ELF-1 (cell line): ENCODE measurements around the gene KRTAP13-3.

Experiments used
- DNase-seq: peaks from one replicate; pipeline ENCODE4 v3.0.0-alpha.2; 2016; ENCODE audit warnings: low read depth, low spot score

Gene KRTAP13-3, protein sequence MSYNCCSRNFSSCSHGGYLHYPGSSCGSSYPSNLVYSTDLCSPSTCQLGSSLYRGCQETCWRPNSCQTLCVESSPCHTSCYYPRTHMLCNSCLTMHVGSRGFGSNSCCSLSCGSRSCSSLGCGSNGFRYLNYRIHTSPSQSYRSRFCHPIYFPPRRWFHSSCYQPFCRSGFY

DNA sequence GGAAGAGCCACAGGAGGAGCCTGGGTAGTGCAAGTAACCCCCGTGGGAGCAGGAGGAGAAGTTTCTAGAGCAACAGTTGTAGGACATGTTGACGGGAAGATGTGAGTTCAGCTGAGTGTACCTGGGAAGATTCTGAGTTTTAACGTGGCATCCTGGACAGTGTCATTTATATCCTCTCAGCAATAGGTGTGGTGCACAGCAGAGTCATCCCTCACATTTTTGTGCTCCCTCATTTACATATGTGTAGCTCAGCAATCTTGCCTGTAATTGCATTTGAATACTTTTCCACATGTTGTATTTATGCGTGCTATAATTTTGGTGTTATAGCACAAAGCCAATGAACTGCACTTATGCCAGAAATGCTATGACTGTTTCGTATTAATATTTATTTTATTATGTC lies at the start of gene KRTAP13-3:
Gene KRTAP13-3, minus strand, starts transcription at position 101 of the 400 bp plus-strand sequence. Its CDS starts 14 bp downstream, at position 87.
- DNase-seq: no peak

DNA sequence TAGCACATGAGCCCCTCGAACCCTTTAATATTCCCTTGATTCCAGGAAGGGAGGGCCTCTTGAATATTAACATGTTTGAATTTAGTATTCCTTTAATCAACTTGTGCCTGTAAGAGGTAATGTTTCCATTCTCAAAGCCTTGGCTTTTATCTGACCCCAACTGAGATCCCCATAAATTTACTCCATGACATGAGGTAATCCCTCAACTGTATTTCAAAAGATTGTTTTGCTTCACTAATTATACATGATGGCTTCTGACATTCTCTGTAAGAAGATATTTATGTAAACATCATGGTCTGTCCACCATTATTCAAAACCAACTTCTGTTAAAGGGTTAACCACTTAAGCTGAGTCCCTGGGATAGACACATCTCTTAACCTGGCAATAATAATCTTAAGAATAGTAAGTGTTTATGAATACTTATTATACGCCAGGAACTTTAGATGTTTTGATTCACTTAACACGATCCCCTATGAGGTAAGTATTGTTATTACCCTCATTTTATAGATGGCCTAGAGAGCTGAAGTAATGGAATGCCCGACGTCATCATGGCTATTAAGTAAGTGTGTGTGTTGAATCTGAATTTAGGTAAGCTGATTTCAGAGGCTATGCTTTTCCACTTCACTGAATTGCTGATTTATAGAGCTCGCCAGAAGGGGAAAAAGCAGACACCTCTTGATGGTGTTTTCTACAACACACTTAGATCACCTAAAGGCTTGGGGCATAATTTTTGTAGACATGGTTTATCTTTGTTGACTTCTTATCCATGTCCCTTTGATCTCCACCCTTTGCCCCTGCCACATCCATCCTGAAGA lies 43.4 kb upstream of the KRTAP13-3 start:
- DNase-seq: no peak

DNA sequence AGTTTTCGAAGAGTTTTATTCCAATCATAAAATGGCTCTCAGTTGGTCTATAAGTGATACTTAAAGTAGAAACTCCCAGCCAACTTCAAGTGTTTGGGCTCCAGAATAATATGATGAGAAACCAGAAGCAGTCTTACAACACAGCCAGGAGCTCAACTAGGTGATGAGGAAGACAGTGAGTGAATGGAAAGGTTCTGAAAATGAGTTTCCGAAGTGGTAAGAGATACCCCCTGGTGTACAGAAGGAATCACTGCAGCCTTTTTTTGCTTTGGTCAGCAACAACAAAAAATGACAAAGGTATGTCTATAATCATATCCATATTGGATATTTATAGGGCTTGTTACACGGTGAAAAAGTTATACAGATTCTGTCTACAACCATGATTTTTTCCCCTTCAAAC lies 38.0 kb upstream of the KRTAP13-3 start:
- no peak for DNase-seq

DNA sequence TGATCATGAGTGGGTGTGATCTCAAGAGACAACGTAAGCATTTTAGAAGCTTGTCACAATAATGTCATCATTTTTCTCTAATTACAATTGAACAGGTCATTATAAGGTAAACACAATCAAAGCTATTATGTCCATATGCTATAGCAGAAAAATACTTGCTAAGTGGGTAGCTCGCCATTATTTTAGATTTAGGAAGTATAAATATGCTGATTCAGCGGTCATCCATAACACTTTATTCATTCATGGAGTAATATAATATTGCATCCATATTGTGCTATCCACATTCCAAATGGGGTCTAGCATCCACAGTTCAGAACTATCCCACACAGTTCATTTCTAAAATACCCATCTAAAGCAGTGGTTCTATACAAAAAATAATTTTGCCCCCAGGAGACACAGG lies 22.8 kb upstream of the KRTAP13-3 start:
- DNase-seq: no peak

DNA sequence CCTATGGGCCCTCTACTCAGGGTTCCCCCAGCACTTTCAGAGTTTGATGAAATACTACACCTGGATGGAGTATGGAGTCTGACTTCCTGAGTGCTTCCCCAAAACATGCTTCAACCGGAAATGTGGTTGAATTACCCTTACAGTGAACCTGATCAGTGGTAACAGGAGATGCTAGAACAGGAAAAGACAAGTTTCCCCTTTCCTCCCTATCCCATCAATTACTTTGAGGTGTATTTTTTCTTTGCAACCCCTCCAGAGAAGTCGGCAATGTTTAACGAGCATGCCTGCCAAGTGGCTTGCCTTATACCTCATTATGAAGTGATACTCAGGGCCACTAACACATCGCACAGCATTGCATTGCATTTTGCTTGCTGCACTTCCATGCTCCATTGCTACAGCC lies 21.3 kb upstream of the KRTAP13-3 start:
- DNase-seq: no peak

DNA sequence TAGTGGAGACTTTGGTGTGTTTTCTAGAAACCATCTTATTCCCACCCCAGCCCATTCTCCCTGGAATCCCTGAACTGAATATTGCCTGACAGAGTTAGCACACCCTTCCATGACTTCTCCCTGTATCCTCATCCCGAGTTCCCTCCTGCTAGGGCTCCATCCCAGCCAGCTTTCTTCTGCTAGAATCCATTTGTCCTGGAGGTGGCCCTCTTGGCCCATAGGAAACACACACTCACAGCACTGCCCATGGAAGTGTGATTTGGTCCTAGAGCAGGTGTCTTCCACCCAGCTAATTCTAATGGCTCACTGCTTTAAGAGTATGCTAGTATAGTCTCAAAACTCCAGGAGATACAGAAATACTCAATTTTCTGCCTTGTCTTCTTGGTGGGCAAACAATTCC lies 18.5 kb upstream of the KRTAP13-3 start:
- no peak for DNase-seq

DNA sequence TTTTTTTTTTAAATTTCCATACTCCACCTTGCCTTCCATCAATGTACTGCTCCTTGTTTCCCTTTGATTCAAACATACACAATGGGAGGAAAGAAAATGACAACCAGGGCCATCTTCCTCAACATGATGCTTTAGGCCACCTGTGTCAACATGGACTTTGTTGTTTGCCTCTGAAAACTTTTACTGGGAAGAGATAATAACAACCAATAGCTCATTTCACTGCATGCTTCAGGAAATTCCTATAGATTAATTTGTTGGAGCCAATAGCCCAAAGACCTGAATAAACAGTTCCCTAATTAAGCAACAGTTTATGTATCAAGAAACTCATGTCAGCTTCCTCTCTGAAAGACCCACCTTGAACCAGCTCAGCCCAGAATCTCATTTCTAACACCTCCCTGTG lies 17.5 kb upstream of the KRTAP13-3 start:
- DNase-seq: no peak

DNA sequence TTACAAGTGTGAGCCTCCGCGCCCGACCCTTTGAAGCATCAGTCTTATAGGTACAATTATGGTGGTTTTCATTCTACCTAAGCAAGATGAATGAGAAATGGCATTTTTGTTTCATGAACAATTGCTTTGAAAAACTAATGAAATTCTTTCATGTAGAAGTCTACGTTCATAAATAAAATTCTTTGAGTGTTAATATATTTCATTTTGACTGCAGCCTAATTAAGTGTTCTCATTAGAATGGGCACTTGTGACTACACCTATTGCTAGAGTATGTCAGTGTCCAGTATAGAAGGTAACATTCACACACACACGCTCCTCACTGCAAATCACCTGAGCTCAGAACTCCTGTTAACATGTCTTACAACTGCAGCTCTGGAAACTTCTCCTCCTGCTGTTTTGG lies 14.2 kb upstream of the KRTAP13-3 start, which contains the start of gene KRTAP15-1:
Gene KRTAP15-1, plus strand, starts transcription at position 301 of the 400 bp plus-strand sequence. Its CDS starts 53 bp downstream, at position 354.
- no peak for DNase-seq

DNA sequence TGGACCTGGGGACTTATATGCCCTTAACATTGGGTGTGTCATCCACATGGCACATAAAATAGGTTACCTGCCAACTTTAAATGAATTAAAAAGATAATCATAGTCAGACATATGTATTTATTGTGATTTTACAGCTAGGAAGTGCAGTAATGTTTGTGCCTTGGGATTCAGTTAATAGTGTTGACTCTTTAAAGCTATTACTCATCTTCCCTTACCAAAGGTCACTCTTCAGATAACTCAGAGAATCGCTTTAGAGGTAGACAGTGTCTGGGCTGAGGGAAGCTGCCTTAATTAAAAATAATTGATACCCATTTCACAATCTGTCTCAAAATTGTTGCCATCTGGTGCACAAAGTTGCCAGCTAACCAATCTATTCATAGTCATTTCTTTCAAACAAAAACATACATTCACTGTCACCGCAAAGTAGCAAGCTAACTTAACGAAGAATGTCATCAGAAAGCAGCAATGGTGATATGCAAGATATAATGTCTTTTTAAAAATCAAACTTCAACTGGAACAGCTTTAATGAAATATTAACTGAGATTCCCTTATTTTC lies 11.4 kb upstream of the KRTAP13-3 start:
- DNase-seq: no peak

DNA sequence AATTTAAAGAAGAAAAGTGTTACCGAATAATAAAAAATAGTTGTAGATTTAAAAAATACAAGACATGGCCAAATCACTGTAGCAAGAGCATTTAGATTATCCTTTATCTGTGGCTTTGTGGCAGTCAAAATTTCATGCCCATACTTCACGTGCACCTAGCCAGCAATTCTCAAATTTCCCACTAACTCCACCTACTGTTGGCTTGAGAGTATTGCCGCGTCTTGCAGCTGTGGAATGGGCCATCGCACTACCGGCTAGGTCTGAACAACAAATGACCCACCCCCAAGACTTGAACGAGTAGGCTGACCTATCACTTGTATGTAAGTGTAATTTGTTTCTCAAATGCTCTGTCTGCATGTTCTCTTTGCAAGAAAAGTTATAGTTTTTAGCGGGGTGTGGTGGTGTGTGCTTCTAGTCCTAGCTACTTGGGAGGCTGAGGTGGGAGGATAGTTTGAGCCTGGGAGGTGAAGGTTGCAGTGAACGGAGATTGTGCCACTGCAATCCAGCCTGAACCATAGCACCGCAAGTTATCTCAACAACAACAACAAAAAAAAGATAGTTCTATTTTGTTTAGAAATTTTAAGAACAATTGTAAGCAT lies 8.4 kb upstream of the KRTAP13-3 start:
- DNase-seq: peak; percentile 18

DNA sequence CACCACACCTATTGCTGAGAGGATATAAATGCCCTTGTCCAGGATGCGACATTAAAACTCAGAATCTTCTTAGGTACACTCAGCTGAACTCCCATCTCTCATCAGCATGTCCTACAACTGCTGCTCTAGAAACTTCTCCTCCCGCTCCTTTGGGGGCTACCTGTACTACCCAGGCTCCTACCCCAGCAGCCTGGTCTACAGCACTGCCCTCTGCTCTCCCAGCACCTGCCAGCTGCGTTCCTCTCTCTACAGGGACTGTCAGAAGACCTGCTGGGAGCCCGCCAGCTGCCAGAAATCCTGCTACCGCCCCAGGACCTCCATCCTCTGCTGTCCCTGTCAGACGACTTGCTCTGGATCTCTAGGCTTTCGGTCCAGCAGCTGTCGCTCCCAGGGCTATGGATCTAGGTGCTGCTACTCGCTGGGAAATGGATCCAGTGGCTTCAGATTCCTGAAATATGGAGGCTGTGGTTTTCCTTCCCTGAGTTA lies 4.5 kb upstream of the KRTAP13-3 start, which contains the start of gene KRTAP13-4:
Gene KRTAP13-4, plus strand, starts transcription at position 51 of the 486 bp plus-strand sequence. Its CDS starts 56 bp downstream, at position 107.
- DNase-seq: no peak

DNA sequence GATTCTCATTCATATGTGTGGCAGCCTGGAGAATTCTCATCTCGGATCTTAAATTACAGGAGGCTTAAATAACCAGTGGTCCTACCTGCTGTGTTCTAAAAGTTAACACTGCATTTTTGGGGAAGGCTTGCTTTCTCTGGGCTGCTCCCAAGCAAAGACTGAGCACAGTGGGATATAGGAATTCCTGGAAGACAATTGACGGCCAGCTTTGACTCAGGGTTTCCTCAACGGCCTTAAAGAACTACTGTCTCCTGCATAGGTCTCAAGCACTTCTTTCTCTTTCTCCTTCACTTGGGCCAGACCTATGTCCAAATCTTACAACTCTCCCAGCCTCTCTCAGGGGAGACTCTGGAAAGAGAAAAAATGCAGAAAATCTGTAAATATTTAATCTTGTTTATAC lies 1.0 kb upstream of the KRTAP13-3 start:
- no peak for DNase-seq

DNA sequence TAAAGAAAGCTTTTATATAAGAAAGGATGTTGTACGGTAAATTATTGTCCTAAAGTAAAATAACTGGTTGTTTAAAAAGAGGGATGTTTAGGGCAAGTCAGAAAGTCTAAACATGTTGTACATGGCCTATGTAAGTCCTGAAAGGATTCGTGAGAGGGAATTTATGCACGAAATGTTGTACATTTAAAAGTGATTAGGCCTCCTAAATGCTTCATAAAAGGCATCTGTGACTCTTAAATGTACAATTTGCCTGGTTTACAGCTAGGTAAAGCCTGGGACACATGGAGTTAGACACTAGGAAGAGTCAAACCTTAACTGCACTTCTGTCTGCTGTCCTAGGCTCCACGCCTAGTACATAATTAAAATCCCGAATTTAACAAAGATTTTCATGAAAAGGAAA lies 9.7 kb downstream of the KRTAP13-3 start:
- DNase-seq: no peak

DNA sequence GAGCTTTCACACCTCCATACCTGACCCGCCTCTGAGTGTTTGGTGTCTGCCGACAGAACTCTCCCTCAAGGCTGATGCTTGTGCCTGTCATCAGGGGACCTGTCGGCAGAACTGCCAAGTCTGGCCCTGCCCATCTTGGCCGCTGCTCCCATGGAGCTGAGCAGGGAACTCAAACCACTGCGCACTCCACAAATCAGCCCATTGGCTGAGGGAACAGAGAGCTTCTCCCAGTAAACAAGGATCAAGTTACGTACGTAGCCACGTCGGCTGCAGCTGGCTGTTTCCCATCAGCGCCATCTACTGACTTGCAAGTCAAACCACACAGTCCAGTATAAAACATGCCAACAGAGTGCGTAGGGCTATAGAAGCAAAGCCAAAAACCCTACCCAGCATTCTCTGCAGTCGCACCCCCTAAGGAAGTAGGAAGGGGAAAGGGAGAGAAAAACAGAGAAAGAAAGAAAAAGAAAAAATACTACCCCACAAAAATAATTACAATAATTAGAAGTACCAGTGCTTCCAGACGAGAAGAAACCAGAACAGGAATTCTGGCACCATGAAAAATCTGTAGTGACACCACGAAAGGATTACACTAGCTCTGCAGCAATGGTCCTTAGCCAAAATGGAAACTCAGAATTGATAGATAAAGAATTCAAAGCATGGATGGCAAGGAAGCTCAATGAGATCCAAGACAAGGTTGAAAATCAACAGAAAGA lies 16.8 kb downstream of the KRTAP13-3 start:
- peak; percentile 52 for DNase-seq

DNA sequence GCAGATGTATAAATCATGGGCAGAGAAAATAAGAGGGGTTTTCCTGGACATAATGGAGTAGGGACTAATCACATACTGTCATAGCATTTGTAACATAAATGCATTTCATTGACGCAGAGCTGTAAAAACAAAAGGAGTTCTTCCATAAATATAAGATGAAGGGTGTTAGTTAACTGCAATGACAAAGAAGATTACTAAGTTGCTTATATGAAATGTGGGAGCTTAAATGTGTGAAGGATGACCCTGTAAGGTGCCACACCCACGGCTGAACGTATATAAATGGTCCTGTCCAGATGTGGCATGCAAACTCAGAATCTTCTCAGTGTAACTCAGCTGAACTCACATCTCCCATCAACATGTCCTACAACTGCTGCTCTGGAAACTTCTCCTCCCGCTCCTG lies 30.0 kb downstream of the KRTAP13-3 start, which contains the start of gene KRTAP13-1:
Gene KRTAP13-1, plus strand, starts transcription at position 301 of the 400 bp plus-strand sequence. Its CDS starts 56 bp downstream, at position 357.
- DNase-seq: no peak

DNA sequence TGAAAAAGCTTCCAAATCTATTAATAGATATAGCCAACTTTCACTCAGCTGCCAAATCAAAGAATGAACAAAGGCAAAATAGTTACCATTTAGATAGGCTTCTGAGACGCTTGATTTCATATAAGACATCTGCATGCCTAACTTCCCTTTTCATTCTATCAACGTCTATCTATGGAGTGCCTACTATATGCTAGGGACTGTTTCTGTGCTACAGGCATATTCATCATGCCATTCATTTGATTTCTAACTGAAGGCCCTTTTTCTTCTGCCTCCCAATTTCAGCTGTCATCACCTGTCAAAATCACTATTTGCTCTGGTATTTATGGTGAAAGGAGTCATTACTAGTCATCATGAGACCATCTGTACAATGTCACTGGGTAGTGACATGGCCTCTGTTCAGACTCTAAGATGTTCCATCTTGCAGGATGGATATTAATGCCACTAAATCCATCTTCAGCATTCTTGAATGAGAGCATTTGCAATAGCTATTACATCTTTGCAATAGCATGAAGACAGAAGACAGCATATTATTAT lies 34.2 kb downstream of the KRTAP13-3 start:
- no peak for DNase-seq

DNA sequence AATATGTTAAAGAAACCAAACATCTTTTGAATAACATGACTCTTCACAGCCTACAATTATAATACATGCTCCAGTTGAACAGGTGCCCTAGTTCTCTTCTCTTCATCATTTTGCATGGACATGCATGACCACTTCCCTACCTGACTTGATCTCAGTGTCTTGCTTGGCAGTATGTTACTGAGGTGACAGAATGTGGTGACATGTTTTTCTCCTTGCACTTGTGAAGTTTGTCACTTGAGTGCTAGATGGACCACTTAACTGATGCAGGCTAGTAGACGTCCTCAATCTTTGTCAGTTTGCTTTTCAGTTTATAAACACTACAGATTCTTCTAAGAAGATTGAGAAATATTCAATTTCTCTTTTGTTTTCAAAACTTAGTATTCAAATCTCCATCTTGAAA lies 43.5 kb downstream of the KRTAP13-3 start:
- DNase-seq: no peak
